PC-9 (cell line): ENCODE measurements around the gene CCDC63. TPM values are rescaled to one million over a fixed set of nuclear protein-coding genes. Genes with fewer than 3 reads are reported as not detected.

Experiments used
- Bru-seq: library from RNA; stranded (reverse); fragments of 400-500 nt; gene quantifications from one replicate; lab custom pipeline; 2021; lab: Mats Ljungman, UMichigan
- BruChase-seq, 2 experiments: library from RNA; stranded (reverse); fragments of 400-500 nt; gene quantifications; one replicate each; lab custom pipeline; 2021; lab: Mats Ljungman, UMichigan
- BruUV-seq: library from RNA; stranded (reverse); fragments of 400-500 nt; replicated peaks from 2 replicates; lab custom pipeline; 2021; lab: Mats Ljungman, UMichigan
- CTCF ChIA-PET: fragments of 300-600 bp; sonication (Branson Sonifier 250); formaldehyde crosslinking; loops from one replicate; lab custom pipeline; 2022; ENCODE audit warnings: antibody characterized with exemption; lab: Charles Lee
- POLR2A ChIA-PET: fragments of 300-600 bp; sonication (Branson Sonifier 250); formaldehyde crosslinking; loops from one replicate; lab custom pipeline; 2022; ENCODE audit warnings: antibody characterized with exemption; ENCODE audit not compliant: unreplicated experiment; lab: Charles Lee
- DNase-seq, 2 experiments: peaks; one replicate each; pipeline versions ENCODE4 v3.0.0 to v3.0.0-alpha.2; 2015 to 2022; ENCODE audit warnings: mixed read lengths in 1 of 2
- H2AFZ ChIP-seq: fragments of 200-600 bp; sonication (generic); 2 replicates; pipeline ENCODE4 v1.8.1; 2017; ENCODE audit warnings: antibody characterized with exemption
- H3F3A ChIP-seq: fragments of 200-600 bp; sonication (generic); 2 replicates; pipeline ENCODE4 v1.8.1; 2017; ENCODE audit warnings: antibody characterized with exemption, mild to moderate bottlenecking, low read depth; ENCODE audit not compliant: insufficient read depth
- H3K27ac ChIP-seq: fragments of 200-600 bp; sonication (generic); 2 replicates; pipeline ENCODE4 v1.6.1; 2016; ENCODE audit warnings: mixed run types
- H3K27me3 ChIP-seq: fragments of 200-600 bp; sonication (generic); 2 replicates; pipeline ENCODE4 v1.6.1; 2016; ENCODE audit warnings: low read depth, mixed run types; ENCODE audit not compliant: insufficient read depth
- H3K36me3 ChIP-seq: fragments of 200-600 bp; sonication (generic); 2 replicates; pipeline ENCODE4 v1.6.1; 2016; ENCODE audit warnings: low read depth, mixed run types
- H3K4me1 ChIP-seq: fragments of 200-600 bp; sonication (generic); replicated peaks from 2 replicates; pipeline ENCODE4 v1.6.1; 2016; ENCODE audit warnings: mixed run types; ENCODE audit not compliant: insufficient read depth
- H3K4me2 ChIP-seq: fragments of 200-600 bp; sonication (generic); 2 replicates; pipeline ENCODE4 v1.6.1; 2017; ENCODE audit warnings: mixed run types
- H3K4me3 ChIP-seq: fragments of 200-600 bp; sonication (generic); 2 replicates; pipeline ENCODE4 v1.6.1; 2016; ENCODE audit warnings: mixed run types
- H3K79me2 ChIP-seq: fragments of 200-600 bp; sonication (generic); 2 replicates; pipeline ENCODE4 v1.6.1; 2017; ENCODE audit warnings: low read depth, mixed run types
- H3K9me2 ChIP-seq: fragments of 200-600 bp; sonication (generic); 2 replicates; pipeline ENCODE4 v1.8.1; 2017; ENCODE audit warnings: mild to moderate bottlenecking; ENCODE audit not compliant: insufficient read depth
- H3K9me3 ChIP-seq: fragments of 200-600 bp; sonication (generic); 2 replicates; pipeline ENCODE4 v1.8.1; 2016; ENCODE audit warnings: low read depth; ENCODE audit not compliant: insufficient read depth
- H4K20me1 ChIP-seq: fragments of 200-600 bp; sonication (generic); 2 replicates; pipeline ENCODE4 v1.8.1; 2017; ENCODE audit not compliant: insufficient read depth
- CTCF ChIP-seq: fragments of 200-600 bp; sonication (generic); conservative IDR thresholded peaks from 2 replicates; pipeline ENCODE4 v1.6.1; 2017; ENCODE audit warnings: mixed run types, antibody characterized with exemption, mild to moderate bottlenecking, moderate library complexity
- EZH2 ChIP-seq: fragments of 200-600 bp; sonication (generic); IDR thresholded peaks from 2 replicates; pipeline ENCODE4 v1.8.0; 2017; ENCODE audit warnings: antibody characterized with exemption, low read depth
- intact Hi-C: fragments of 100-400 bp; cut with micrococcal nuclease; formaldehyde crosslinking; loops from one replicate; pipeline ENCODE4 v1.10.0; 2022; ENCODE audit not compliant: unreplicated experiment
- long read RNA-seq: library from polyadenylated mRNA; stranded (forward); transcript quantifications from one replicate; pipeline ENCODE4 v2.0.0, GENCODE V29; 2022
- total RNA-seq: library from RNA; stranded (reverse); gene quantifications from 2 replicates; pipeline ENCODE4 v1.2.3, GENCODE V29; 2021

The CCDC63 gene
- not detected in 2 replicates for total RNA-seq
- percentile 9 among the genes with signal in this experiment for Bru-seq, nascent RNA
- percentile 5 among the genes with signal in this experiment for BruChase-seq, experiment 1, labeled RNA remaining after a 2-hour chase
- percentile 7 among the genes with signal in this experiment for BruChase-seq, experiment 2, labeled RNA remaining after a 6-hour chase
- long read RNA-seq = 0 reads

DNA sequence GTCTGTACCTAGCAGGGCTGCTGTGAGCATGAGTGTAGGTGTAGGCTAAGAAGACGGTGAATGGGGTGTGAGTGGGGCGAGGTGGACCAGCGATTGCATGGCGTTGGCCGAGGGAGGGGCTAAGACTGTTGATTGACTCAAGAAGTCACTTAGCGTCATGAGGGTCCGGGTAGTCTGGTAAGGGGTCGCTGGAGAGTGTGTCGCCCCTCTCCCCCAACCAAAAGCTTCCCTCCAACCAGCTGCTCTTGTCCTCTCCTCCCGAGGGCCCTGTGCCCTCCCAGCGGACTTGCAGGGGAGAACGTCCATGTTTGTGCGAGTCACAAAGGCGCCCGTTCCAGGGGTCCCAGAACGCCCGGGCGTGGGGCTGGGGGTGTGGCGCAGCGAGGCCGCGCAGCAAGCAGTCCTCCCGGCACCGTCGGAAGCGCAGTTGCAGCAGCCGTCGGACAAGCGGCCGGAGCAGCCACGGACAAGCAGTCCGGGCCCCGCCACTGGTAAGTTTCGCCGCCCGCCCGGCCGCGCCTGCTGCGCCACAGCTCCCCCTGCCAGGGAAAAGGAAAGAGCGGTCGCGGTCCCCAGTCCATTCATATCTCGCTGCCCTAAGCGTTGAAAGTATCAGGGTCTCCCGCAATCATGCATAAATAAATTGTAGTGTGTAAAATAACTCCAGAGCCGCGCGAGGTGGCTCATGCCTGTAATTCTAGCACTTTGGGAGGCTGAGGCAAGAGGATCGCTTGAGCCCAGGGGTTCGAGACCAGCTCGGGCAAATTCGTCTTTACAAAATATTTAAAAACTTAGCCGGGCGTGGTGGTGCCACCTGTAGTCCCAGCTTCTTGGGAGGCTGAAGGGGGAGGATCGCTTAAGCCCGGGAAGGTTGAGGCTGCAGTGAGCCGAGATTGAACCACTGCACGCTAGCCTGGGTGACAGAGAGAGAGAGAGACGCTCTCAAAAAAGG, at the start of gene CCDC63:
TSS of gene CCDC63 (plus strand) at position 373 of the 952 bp plus-strand sequence. CDS start 5,968 bp downstream, outside the sequence.
- intact Hi-C loops = no loop called here
- Histone ChIP-seq H3K36me3 (no peaks in the 10 kb centered on the region), H3K4me3 (no peak within 1 kb of the TSS), H3K79me2 (no peaks in the 10 kb centered on the region), H3K4me2 (no peak within 1 kb of the TSS), H2AFZ (no peak within 1 kb of the TSS), H3K9me2 (no peaks in the 10 kb centered on the region), H3K27ac (no peak within 1 kb of the TSS), H3K4me1 (no peaks in the 10 kb centered on the region), H3K27me3 (peaks cover 49% of the 10 kb centered on the region), H3K9me3 (peaks cover 5% of the 10 kb centered on the region; the same call in 1 of the 2 replicates), H4K20me1 (no peaks in the 10 kb centered on the region), H3F3A (peaks cover 6% of the 10 kb centered on the region; the same call in 1 of the 2 replicates)
- ChIA-PET CTCF (interaction anchor here (0.6 kb wide), 1 partner anchor 233 kb away, joined by 8 read pairs; no protein-coding TSS in a partner anchor), POLR2A (interaction anchor here (0.5 kb wide), 1 partner anchor 64 kb away, joined by 8 read pairs; no protein-coding TSS in a partner anchor)
- TF ChIP-seq EZH2 (no peak), CTCF (no peak)
- peak in 1 of 2 experiments; percentile 14 for DNase-seq
- no TSS peak for BruUV-seq

GRCh38 chr12:110798461-110798860, 48.3 kb upstream of the CCDC63 start:
- H3K9me2 ChIP-seq = no peaks in the 10 kb centered on the region
- no peak overlapping the region for H3K4me3 ChIP-seq
- no peak overlapping the region for H2AFZ ChIP-seq
- intact Hi-C loops = no loop called here
- TF ChIP-seq EZH2 = no peak
- TF ChIP-seq CTCF = no peak
- DNase-seq = no peak
- no peak overlapping the region for H3K4me2 ChIP-seq
- H4K20me1 ChIP-seq = no peaks in the 10 kb centered on the region
- H3K36me3 ChIP-seq = no peaks in the 10 kb centered on the region
- no peaks in the 10 kb centered on the region for H3K9me3 ChIP-seq
- POLR2A ChIA-PET = no interaction called here
- no peaks in the 10 kb centered on the region for H3K4me1 ChIP-seq
- no peaks in the 10 kb centered on the region for H3F3A ChIP-seq
- CTCF ChIA-PET = no interaction called here
- no peaks in the 10 kb centered on the region for H3K79me2 ChIP-seq
- peaks cover 9% of the 10 kb centered on the region; the same call in 1 of the 2 replicates for H3K27me3 ChIP-seq
- BruUV-seq = no TSS peak
- no peak overlapping the region for H3K27ac ChIP-seq

DNA sequence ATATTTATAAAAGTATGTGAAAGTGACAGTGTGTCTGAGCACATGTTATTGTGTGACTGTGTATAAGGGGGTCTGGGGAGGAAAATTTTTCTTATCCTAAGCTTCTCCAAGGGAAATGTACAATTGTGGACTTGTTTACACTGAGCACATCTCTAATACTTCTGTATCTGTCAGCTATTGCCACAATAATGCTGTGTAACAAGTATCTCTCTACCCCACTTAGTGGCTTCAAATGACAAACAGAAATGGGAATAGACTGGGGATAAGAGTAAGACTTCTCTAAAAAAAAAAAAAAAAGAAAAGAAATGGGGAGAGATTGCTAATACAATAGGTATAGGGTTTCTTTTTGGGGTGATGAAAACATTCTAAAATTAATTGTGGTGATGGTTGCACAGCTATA, 44.3 kb upstream of the CCDC63 start:
- BruUV-seq = no TSS peak
- H4K20me1 ChIP-seq = no peaks in the 10 kb centered on the region
- CTCF ChIA-PET = no interaction called here

More for the DNA sequence above, 44.3 kb upstream of the CCDC63 start:
- Histone ChIP-seq H3K4me1 (no peaks in the 10 kb centered on the region), H2AFZ (no peak overlapping the region), H3K9me2 (no peaks in the 10 kb centered on the region), H3K9me3 (no peaks in the 10 kb centered on the region), H3F3A (no peaks in the 10 kb centered on the region), H3K27ac (no peak overlapping the region), H3K36me3 (no peaks in the 10 kb centered on the region), H3K4me2 (no peak overlapping the region), H3K4me3 (no peak overlapping the region), H3K79me2 (no peaks in the 10 kb centered on the region), H3K27me3 (peaks cover 13% of the 10 kb centered on the region; the same call in 1 of the 2 replicates)
- intact Hi-C loops = no loop called here
- POLR2A ChIA-PET = no interaction called here
- TF ChIP-seq EZH2 (no peak), CTCF (no peak)
- no peak for DNase-seq
